Activated CD4-positive, alpha-beta T cell treated with anti-CD3 and anti-CD28 coated beads for 24 hours (primary cell): ENCODE data around the gene SELENOW.

Experiments used
- DNase-seq, 2 donors: peaks; one replicate each; pipeline ENCODE4 v3.0.0-alpha.2; 2020; ENCODE audit warnings: low read depth in 2 of 2

SELENOW gene

DNA sequence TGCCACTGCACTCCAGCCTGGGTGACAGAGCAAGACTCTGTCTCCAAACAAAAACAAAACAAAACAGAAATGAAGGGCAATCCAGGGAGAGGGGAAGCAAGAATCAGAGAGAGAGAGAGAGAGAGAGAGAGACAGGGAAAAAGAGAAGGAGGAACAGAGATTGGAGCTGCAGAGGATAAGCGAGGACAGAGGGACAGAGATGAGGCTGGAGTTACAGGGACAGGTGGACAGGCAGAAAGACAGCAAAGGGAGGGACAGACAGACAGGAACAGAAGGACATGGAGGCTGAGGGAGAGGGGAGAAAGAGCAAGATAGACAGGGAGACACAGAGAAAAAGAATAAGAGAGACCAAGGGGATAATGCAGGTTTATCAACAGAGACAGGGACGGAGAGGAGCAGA lies 41.9 kb downstream of the SELENOW start:
- no peak for DNase-seq

DNA sequence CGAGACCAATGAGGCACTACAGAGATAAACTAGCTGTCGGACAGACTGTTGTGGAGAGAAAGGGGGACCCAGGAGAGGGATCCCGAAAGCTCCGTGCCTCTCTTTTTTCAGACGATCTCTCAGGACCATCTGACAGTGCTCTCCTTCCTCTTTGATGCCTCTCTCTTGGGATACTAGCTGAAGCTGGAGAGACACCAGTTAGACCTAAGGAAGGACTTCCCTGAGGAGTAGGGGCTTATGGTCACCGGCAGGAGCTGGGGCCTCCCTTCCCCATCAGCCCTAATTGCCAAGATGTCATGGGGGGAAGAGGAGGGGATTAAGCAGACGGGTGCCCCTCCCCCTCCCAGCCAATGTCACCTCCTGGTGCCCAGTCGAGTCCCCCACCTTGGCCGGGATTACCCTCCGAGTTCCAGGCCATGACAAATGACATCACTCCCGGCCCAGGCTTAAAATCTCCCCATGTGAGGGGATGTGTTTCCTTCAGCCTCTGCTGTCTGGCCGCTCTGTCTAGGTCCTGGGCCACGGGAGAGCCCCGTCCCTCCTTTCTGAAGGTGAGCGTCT lies 43.0 kb downstream of the SELENOW start, which contains the start of gene CRX:
Gene CRX, plus strand, starts transcription at position 478 of the 561 bp plus-strand sequence. CDS start 12,507 bp downstream, outside the sequence.
- DNase-seq = no peak

DNA sequence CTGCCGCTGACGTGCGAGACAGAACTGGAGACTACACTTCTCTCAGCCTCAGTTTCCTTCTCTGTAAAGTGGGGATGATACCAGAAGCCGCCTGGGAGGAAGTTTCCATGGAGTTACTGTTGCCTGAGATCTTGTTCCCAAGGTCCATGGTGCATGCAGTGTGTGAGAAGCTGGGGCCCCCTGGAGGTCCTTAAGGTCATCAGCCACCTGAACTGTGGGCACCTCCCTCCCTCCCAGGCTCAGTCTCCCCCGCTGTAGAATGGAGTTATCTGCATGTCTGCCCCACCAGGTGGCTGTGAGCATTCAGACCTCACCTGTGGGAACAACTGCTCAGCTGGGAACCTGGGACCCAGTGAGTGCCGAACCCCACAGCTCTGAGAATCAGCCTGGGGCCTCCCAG lies 45.9 kb downstream of the SELENOW start:
- no peak for DNase-seq

DNA sequence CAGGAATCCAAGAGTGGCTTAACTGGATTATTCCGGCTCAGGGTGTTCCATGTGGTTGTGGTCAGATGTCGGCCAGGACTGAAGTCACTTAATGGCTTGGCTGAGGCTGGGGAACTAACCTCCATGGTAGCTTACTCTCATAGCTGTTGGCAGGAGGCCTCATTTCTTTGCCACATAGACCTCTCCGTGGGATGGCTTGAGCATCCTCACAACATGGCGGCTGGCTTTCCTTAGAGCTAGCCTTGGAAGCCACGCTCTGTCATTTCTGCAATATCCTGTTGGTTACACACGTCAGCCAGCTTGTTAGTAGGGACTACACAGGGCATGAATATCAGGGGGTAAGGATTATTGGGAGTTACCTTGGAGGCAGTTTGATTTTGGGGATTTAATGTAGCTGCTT lies 48.3 kb downstream of the SELENOW start:
- DNase-seq = no peak

DNA sequence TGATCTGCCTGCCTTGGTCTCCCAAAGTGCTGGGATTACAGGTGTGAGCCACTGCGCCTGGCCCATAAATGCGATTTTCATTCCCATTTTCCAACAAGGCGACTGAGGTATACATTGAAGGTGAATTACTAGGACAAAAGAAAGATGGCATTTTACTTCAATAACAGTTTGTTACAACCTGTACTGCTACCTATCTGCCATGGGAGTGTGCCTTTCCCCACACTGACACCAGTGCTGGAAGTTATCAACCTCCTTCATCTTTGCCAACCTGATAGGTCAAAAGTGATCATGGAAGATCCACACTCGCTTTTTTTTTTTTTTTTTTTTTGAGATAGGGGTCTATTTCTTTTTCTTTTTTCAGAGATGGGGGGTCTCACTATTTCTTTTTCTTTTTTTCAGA lies 54.2 kb downstream of the SELENOW start:
- no peak for DNase-seq
